Esophagus squamous epithelium (tissue), 5 donors: ENCODE results near the gene PCNX4. TPM values are rescaled to one million over a fixed set of nuclear protein-coding genes. Genes with fewer than 3 reads are reported as not detected.

Source experiments
- DNase-seq: peaks from one replicate; lab custom pipeline; 2025; lab: John Stamatoyannopoulos, UW
- H3K27ac ChIP-seq, 4 donors: fragments of 200-600 bp; sonication (generic); one replicate each; pipeline ENCODE4 v1.5.1; 2016 to 2019; ENCODE audit warnings: mild to moderate bottlenecking in 1 of 4
- H3K27me3 ChIP-seq, 4 donors: fragments of 200-600 bp; sonication (generic); 1 replicate in 3 of 4; 2 replicates in 1 of 4; pipeline versions ENCODE4 v1.5.1 to v1.6.0; 2017 to 2021; ENCODE audit warnings: antibody characterized with exemption in 1 of 4
- H3K36me3 ChIP-seq, 3 donors: fragments of 200-600 bp; sonication (generic); one replicate each; pipeline ENCODE4 v1.5.1; 2016 to 2019
- H3K4me1 ChIP-seq, 3 donors: fragments of 200-600 bp; sonication (generic); one replicate each; pipeline ENCODE4 v1.5.1; 2017 to 2019
- H3K4me3 ChIP-seq, 4 donors: fragments of 200-600 bp; sonication (generic); 1 replicate in 3 of 4; 2 replicates in 1 of 4; pipeline ENCODE4 v1.5.1; 2016 to 2019; ENCODE audit warnings: mild to moderate bottlenecking in 2 of 4, moderate library complexity in 1 of 4
- H3K9me3 ChIP-seq, 3 donors: fragments of 200-600 bp; sonication (generic); one replicate each; pipeline ENCODE4 v1.5.1; 2016 to 2019
- POLR2A ChIP-seq, 4 donors: fragments of 450-650 bp; IDR thresholded peaks; one replicate each; pipeline ENCODE4 v1.6.1; 2017; ENCODE audit warnings: antibody characterized with exemption in 4 of 4, mild to moderate bottlenecking in 4 of 4, moderate library complexity in 3 of 4
- WGBS, 2 donors: methylation state at CpG; one replicate each; pipeline ENCODE4 v1.1.5; 2018; 5-methylcytosine and 5-hydroxymethylcytosine counted together
- intact Hi-C: fragments of 100-400 bp; cut with DNase I; formaldehyde crosslinking; loops from one replicate; pipeline ENCODE4 v1.15.0; 2022
- total RNA-seq, 4 donors: library from RNA; depleted of rRNA; stranded (reverse); fragments of >200 nt; gene quantifications; one replicate each; pipeline ENCODE4 v1.1.0, GENCODE V29; 2016
- TF ChIP-seq, protein P1 (sequence below), 6 experiments: fragments of 450-650 bp in 4 of 6; fragments of 200-600 bp in 2 of 6; sonication (generic) in 2 of 6; IDR thresholded peaks; one replicate each; pipeline ENCODE4 v1.5.1; 2016 to 2019; ENCODE audit warnings: antibody characterized with exemption in 6 of 6, mild to moderate bottlenecking in 4 of 6, moderate library complexity in 4 of 6
- donor health status: DM: yes; HTN: yes; CAD: no.

Gene PCNX4
- total RNA-seq, 4 donors from 2014 or later, result 9.4 to 31.1 (median 18.7) TPM

DNA sequence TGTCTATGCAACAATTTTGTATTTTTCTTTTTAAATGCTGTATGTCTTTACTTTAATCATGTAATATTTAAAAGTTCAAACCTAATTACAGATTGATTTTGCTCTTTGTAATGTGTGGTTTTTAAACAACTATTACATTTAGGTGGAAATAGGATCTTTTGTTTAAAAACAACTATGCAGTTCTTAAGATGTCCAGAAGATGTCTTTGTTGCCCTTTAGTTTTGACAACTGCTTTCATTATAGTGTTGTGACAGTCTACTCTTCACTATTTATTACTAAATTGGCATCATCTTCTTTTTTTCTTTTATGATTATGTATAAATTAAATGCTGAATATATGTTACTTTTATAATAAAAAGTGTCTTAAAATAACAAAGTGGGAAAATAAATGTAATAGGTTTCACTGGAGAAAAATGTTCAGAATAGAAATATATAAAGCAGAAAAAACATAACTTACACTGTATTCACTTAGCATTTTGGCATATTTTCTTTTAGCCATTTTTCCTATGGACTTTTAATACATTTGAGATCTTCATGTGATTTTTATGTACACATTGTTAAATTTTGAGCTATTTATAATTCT, 27.1 kb upstream of the PCNX4 start:
- intact Hi-C loops, result loop anchor here (5.0 kb wide), 1 partner anchor 123 kb away; no protein-coding TSS in a partner anchor
- no peaks in the 10 kb centered on the region for H3K27me3 ChIP-seq
- no peaks in the 10 kb centered on the region for H3K4me1 ChIP-seq
- H3K4me3 ChIP-seq, result no peak overlapping the region
- no peak overlapping the region for H3K27ac ChIP-seq
- no peak for DNase-seq
- no peaks in the 10 kb centered on the region for H3K36me3 ChIP-seq
- no peaks in the 10 kb centered on the region for H3K9me3 ChIP-seq
- TF ChIP-seq, protein P1, sequence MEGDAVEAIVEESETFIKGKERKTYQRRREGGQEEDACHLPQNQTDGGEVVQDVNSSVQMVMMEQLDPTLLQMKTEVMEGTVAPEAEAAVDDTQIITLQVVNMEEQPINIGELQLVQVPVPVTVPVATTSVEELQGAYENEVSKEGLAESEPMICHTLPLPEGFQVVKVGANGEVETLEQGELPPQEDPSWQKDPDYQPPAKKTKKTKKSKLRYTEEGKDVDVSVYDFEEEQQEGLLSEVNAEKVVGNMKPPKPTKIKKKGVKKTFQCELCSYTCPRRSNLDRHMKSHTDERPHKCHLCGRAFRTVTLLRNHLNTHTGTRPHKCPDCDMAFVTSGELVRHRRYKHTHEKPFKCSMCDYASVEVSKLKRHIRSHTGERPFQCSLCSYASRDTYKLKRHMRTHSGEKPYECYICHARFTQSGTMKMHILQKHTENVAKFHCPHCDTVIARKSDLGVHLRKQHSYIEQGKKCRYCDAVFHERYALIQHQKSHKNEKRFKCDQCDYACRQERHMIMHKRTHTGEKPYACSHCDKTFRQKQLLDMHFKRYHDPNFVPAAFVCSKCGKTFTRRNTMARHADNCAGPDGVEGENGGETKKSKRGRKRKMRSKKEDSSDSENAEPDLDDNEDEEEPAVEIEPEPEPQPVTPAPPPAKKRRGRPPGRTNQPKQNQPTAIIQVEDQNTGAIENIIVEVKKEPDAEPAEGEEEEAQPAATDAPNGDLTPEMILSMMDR (IDR thresholded peaks at IDR 0.05), result peak in 5 of 6 experiments; percentile 29 to 63 (median 54)
- TF ChIP-seq POLR2A (IDR thresholded peaks at IDR 0.05), result no peak

DNA sequence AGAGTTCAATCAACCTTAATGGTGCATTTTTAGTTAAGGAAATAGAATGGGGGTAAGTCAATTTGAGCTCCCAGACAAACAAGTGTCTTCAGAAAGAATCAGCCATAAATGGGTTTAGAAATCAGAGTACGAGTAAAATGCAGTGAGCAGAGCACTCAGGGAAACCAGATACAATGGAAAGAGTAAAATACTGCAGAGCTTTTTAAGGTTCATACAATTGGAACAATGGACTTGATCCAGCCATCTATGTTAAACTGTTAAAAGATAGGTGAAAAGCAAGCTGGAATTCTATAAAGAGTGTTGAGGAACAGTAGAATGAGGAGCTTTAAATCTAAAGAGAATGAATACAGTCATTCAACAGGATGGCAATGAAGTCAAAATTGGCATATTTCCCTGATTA, 23.8 kb upstream of the PCNX4 start:
- no peak overlapping the region for H3K27ac ChIP-seq
- no peak for DNase-seq
- H3K4me3 ChIP-seq, result no peak overlapping the region
- no peaks in the 10 kb centered on the region for H3K9me3 ChIP-seq
- no peak for TF ChIP-seq POLR2A (IDR thresholded peaks at IDR 0.05)
- TF ChIP-seq, protein P1 (IDR thresholded peaks at IDR 0.05), result no peak
- no peaks in the 10 kb centered on the region for H3K36me3 ChIP-seq
- H3K27me3 ChIP-seq, result no peaks in the 10 kb centered on the region
- H3K4me1 ChIP-seq, result no peaks in the 10 kb centered on the region
- 83 to 100% methylated on average over 1 of the region's 1 CpG for WGBS, 2 donors
- intact Hi-C loops, result no loop called here

GRCh38 chr14:60079723-60080122, 12.0 kb upstream of the PCNX4 start:
- no peak for DNase-seq
- no peak overlapping the region for H3K4me3 ChIP-seq
- TF ChIP-seq, protein P1 (IDR thresholded peaks at IDR 0.05), result peak in 1 of 6 experiments; percentile 4
- no peak for TF ChIP-seq POLR2A (IDR thresholded peaks at IDR 0.05)

GRCh38 chr14:60085085-60085484, 6.6 kb upstream of the PCNX4 start:
- intact Hi-C loops, result no loop called here
- no peaks in the 10 kb centered on the region for H3K4me1 ChIP-seq
- TF ChIP-seq, protein P1 (IDR thresholded peaks at IDR 0.05), result no peak
- TF ChIP-seq POLR2A (IDR thresholded peaks at IDR 0.05), result no peak
- H3K4me3 ChIP-seq, result no peak overlapping the region
- H3K27ac ChIP-seq, result no peak overlapping the region
- no peak for DNase-seq
- no peaks in the 10 kb centered on the region for H3K36me3 ChIP-seq
- H3K9me3 ChIP-seq, result no peaks in the 10 kb centered on the region
- no peaks in the 10 kb centered on the region for H3K27me3 ChIP-seq

More at GRCh38 chr14:60079723-60080122, 12.0 kb upstream of the PCNX4 start:
- intact Hi-C loops, result no loop called here
- Histone ChIP-seq H3K27me3 (no peaks in the 10 kb centered on the region), H3K9me3 (no peaks in the 10 kb centered on the region), H3K27ac (no peak overlapping the region), H3K4me1 (no peaks in the 10 kb centered on the region), H3K36me3 (no peaks in the 10 kb centered on the region)

- 87 to 90% methylated on average over 3 of the region's 3 CpGs for WGBS, 2 donors
- Histone ChIP-seq H3K36me3 (no peaks in the 10 kb centered on the region), H3K9me3 (no peaks in the 10 kb centered on the region), H3K4me1 (peaks cover 0 to 3% (median 0%) of the 10 kb centered on the region in 3 donors), H3K27ac (no peak overlapping the region), H3K4me3 (no peak overlapping the region), H3K27me3 (no peaks in the 10 kb centered on the region)
- DNase-seq, result no peak
- intact Hi-C loops, result no loop called here
- TF ChIP-seq, protein P1 (IDR thresholded peaks at IDR 0.05), result no peak
- no peak for TF ChIP-seq POLR2A (IDR thresholded peaks at IDR 0.05)
These were observed 6.0 kb upstream of the PCNX4 start for GRCh38 chr14:60085693-60086092.
